CD4-positive, alpha-beta T cell (primary cell): ENCODE data around the gene ZFAND6. TPM values are rescaled to one million over a fixed set of nuclear protein-coding genes. Genes with fewer than 3 reads are reported as not detected.
A peak's percentile ranks its signal among the peaks of the same experiment; 100 is the strongest.

Experiments
- ATAC-seq: fragments of 200-7000 bp; cut with Tn5 transposase; one replicate; pipeline ENCODE4 v1.10.0; 2022; ENCODE audit warnings: mild to moderate bottlenecking; ENCODE audit not compliant: poor library complexity
- CTCF ChIA-PET: fragments of 350-600 bp; sonication (Branson Sonifier 250); formaldehyde crosslinking; loops from one replicate; lab custom pipeline; 2021; ENCODE audit warnings: antibody characterized with exemption, inconsistent platforms; lab: Charles Lee
- POLR2A ChIA-PET: fragments of 350-600 bp; sonication (Branson Sonifier 250); formaldehyde crosslinking; loops from one replicate; lab custom pipeline; 2021; ENCODE audit warnings: antibody characterized with exemption, inconsistent platforms; lab: Charles Lee
- DNase-seq, 14 experiments: peaks; one replicate each; pipeline ENCODE4 v3.0.0-alpha.2; 2013 to 2020; ENCODE audit warnings: mixed read lengths in 2 of 14
- H3K27ac ChIP-seq, 2 donors: one replicate each; pipeline versions ENCODE4 v1.5.1 to v1.7.0; 2013; ENCODE audit warnings: low read length in 2 of 2, low read depth in 1 of 2, mild to moderate bottlenecking in 1 of 2
- H3K27me3 ChIP-seq, 2 experiments: 1 replicate in 1 of 2; 2 replicates in 1 of 2; pipeline versions ENCODE4 v1.6.1 to v1.7.0; 2013; ENCODE audit warnings: low read length in 2 of 2, control low read depth in 1 of 2, mild to moderate bottlenecking in 1 of 2, moderate library complexity in 1 of 2; ENCODE audit not compliant: insufficient read depth in 2 of 2, control insufficient read depth in 1 of 2
- H3K36me3 ChIP-seq: one replicate; pipeline ENCODE4 v1.6.1; 2013; ENCODE audit warnings: low read length, control low read depth; ENCODE audit not compliant: insufficient read depth
- H3K4me1 ChIP-seq: one replicate; pipeline ENCODE4 v1.6.1; 2013; ENCODE audit warnings: low read length, control low read depth; ENCODE audit not compliant: insufficient read depth
- H3K4me3 ChIP-seq: one replicate; pipeline ENCODE4 v1.5.1; 2013; ENCODE audit warnings: mild to moderate bottlenecking, low read length, moderate library complexity
- H3K9me3 ChIP-seq, 2 experiments: 1 replicate in 1 of 2; 2 replicates in 1 of 2; pipeline versions ENCODE4 v1.6.1 to v1.7.0; 2013; ENCODE audit warnings: low read length in 2 of 2, mild to moderate bottlenecking in 2 of 2, control low read depth in 1 of 2, moderate library complexity in 1 of 2; ENCODE audit not compliant: control insufficient read depth in 1 of 2, insufficient read depth in 1 of 2
- H3K27ac Mint-ChIP-seq: one replicate; pipeline ENCODE4 v1.8.0; 2020; ENCODE audit warnings: mixed read lengths
- H3K27me3 Mint-ChIP-seq: one replicate; pipeline ENCODE4 v1.8.0; 2021; ENCODE audit warnings: mixed read lengths
- H3K36me3 Mint-ChIP-seq: one replicate; pipeline ENCODE4 v1.8.0; 2021; ENCODE audit warnings: low read depth, mixed read lengths
- H3K4me1 Mint-ChIP-seq: one replicate; pipeline ENCODE4 v1.8.0; 2021; ENCODE audit warnings: low read depth, mixed read lengths
- H3K4me3 Mint-ChIP-seq: one replicate; pipeline ENCODE4 v1.8.0; 2020; ENCODE audit warnings: mild to moderate bottlenecking, mixed read lengths
- H3K9me3 Mint-ChIP-seq: one replicate; pipeline ENCODE4 v1.8.0; 2020; ENCODE audit warnings: mixed read lengths
- CTCF ChIP-seq: fragments of 200-600 bp; IDR thresholded peaks from one replicate; pipeline ENCODE4 v1.8.0; 2022; ENCODE audit warnings: antibody characterized with exemption, mild to moderate bottlenecking
- intact Hi-C, 2 experiments: fragments of 100-400 bp; cut with DNase I in 1 of 2; cut with micrococcal nuclease in 1 of 2; formaldehyde crosslinking; loops; one replicate each; pipeline versions ENCODE4 v1.15.1 to v1.9.0; 2023 to 2025; cut with DNase I, micrococcal nuclease
- total RNA-seq, 174 experiments: library from RNA in 2 of 174; stranded (reverse) in 2 of 174; gene quantifications; one replicate each; pipeline ENCODE4 v1.2.3 and lab custom pipeline; 2021 to 2026

Gene ZFAND6
- total RNA-seq, 2 experiments from 2014 or later: 65.5 to 69.2 TPM

DNA sequence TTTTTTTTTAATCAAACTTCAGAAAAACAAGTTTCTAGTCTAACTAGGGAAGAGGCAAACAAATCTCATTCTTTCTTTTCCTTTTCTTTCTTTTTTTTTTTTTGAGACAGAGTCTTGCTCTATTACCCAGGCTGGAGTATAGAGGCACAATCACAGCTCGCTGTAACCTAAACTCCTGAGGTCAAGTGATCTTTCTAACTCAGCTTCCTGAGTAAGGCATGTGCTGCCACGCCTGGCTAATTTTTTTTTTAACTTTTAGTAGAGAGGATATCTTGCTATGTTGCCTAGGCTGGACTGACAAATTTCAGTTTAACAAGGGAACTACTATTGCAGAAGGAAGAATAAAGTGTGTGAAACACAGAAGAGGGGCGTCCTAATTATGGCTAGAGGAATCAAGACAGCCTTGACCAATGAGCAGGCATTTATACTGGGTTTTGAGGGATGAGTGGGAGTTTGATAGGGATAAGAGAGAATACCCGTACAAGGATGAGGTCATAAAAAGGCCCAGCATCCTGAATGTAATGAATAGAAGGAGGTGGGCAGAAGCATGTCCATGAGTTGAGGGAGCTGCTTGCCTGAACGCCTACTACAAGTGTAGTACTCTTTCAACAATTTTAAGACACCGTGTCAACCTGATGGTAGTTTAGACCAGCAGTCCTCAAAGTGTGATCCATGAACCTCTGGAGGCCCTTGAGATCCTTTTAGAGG is 6.7 kb upstream of the ZFAND6 start:
- H3K4me3 Mint-ChIP-seq: no peak overlapping the region
- CTCF ChIA-PET: interaction anchor here (0.5 kb wide), 1 partner anchor 684 kb away, joined by 3 read pairs; no protein-coding TSS in a partner anchor
- Histone ChIP-seq H3K27ac (no peak overlapping the region), H3K4me3 (no peak overlapping the region), H3K4me1 (no peaks in the 10 kb centered on the region), H3K36me3 (no peaks in the 10 kb centered on the region), H3K9me3 (no peaks in the 10 kb centered on the region), H3K27me3 (no peaks in the 10 kb centered on the region)
- no peak for ATAC-seq
- no peak for TF ChIP-seq CTCF
- no peaks in the 10 kb centered on the region for H3K4me1 Mint-ChIP-seq
- no peaks in the 10 kb centered on the region for H3K9me3 Mint-ChIP-seq
- H3K27ac Mint-ChIP-seq: no peak overlapping the region
- H3K27me3 Mint-ChIP-seq: peaks cover 3% of the 10 kb centered on the region
- H3K36me3 Mint-ChIP-seq: no peaks in the 10 kb centered on the region
- no peak for DNase-seq
- intact Hi-C loops: loop anchor here in 1 of 2 experiments (5.0 to 10.0 kb wide), 2 partner anchors 35 to 942 kb away; no protein-coding TSS in a partner anchor
- POLR2A ChIA-PET: no interaction called here

DNA sequence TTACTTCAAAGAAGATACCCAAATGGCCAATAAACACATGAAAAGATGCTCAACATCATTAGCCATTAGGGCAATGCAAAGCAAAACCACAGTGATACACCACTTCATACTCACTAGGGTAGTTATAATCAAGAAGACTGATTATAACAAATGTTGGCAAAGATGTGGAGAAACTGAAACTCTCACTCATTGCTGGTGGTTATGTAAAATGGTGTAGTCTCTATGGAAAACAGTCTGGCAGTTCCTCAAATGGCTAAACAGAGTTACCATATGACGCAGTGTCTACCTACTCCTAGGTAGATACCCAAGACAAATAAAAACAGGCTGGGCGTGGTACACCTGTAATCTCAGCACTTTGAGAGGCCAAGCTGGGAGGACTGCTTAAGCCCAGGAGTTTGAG is 3.5 kb upstream of the ZFAND6 start:
- no peaks in the 10 kb centered on the region for H3K27me3 ChIP-seq

GRCh38 chr15:80058044-80058443 is 1.4 kb upstream of the ZFAND6 start:
- no peak for ATAC-seq
- no peak for TF ChIP-seq CTCF
- peaks cover 31% of the 10 kb centered on the region for H3K4me1 Mint-ChIP-seq
- H3K9me3 Mint-ChIP-seq: no peaks in the 10 kb centered on the region
- no peak overlapping the region for H3K27ac Mint-ChIP-seq
- H3K9me3 ChIP-seq: no peaks in the 10 kb centered on the region
- no peaks in the 10 kb centered on the region for H3K27me3 Mint-ChIP-seq
- H3K4me3 ChIP-seq: no peak overlapping the region
- H3K27ac ChIP-seq: no peak overlapping the region
- intact Hi-C loops: loop anchor here (2.0 to 10.0 kb wide), 3 partner anchors 15 to 937 kb away; no protein-coding TSS in a partner anchor
- H3K4me1 ChIP-seq: peaks cover 13% of the 10 kb centered on the region
- DNase-seq: no peak
- peaks cover 8% of the 10 kb centered on the region for H3K36me3 Mint-ChIP-seq
- H3K36me3 ChIP-seq: no peaks in the 10 kb centered on the region
- ChIA-PET POLR2A (interaction anchor here (3.0 kb wide), 1 partner anchor 161 kb away, joined by 15 read pairs; the partner anchor contains the start of gene MTHFS), CTCF (no interaction called here)
- H3K27me3 ChIP-seq: no peaks in the 10 kb centered on the region
- peak overlapping the region; percentile 78 for H3K4me3 Mint-ChIP-seq

More for the DNA sequence above, 3.5 kb upstream of the ZFAND6 start:
- Mint-ChIP-seq H3K27ac (no peak overlapping the region), H3K36me3 (peaks cover 8% of the 10 kb centered on the region), H3K27me3 (no peaks in the 10 kb centered on the region), H3K9me3 (no peaks in the 10 kb centered on the region), H3K4me3 (no peak overlapping the region), H3K4me1 (peaks cover 10% of the 10 kb centered on the region)
- Histone ChIP-seq H3K27ac (no peak overlapping the region), H3K4me1 (peaks cover 13% of the 10 kb centered on the region), H3K4me3 (no peak overlapping the region), H3K36me3 (no peaks in the 10 kb centered on the region), H3K9me3 (no peaks in the 10 kb centered on the region)
- intact Hi-C loops: loop anchor here in 1 of 2 experiments (5.0 to 10.0 kb wide), 2 partner anchors 89 to 939 kb away; no protein-coding TSS in a partner anchor
- ATAC-seq (no peak), DNase-seq (no peak)
- ChIA-PET POLR2A (no interaction called here), CTCF (no interaction called here)
- TF ChIP-seq CTCF: no peak
